WTC11 (cell line): Measurements from ENCODE around the gene MCEMP1.

Experiments
- CBFB ChIP-seq: sonication (generic); formaldehyde crosslinking; IDR thresholded peaks from 2 replicates; pipeline ENCODE4 v1.8.1; 2022; ENCODE audit warnings: mild to moderate bottlenecking, low read depth, missing genetic modification reagents
- SP1 ChIP-seq: sonication (generic); formaldehyde crosslinking; conservative IDR thresholded peaks from 2 replicates; pipeline ENCODE4 v1.8.1; 2022; ENCODE audit warnings: missing genetic modification reagents
- TF ChIP-seq, protein P1 (sequence below): fragments of 200-600 bp; IDR thresholded peaks from 2 replicates; pipeline ENCODE4 v1.8.0; 2022; ENCODE audit warnings: antibody characterized with exemption

DNA sequence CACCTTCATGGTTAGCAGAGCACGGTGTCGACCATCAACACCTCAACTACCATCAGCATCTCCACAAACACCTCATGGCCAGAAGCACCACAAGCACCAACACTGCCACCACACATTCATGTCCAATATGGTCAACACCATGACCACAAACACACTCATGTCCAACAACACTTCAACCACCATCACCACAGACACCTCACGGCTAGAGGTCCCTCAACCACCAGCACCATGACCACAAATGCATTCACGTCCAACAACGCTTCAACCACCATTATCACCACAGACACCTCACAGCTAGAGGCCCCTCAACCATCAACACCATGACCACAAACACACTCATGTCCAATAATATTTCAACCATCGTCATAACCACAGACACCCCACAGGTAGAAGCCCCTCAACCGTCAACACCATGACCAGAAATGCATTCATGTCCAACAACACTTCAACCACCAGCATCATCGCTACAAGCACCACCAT lies 13.9 kb downstream of the MCEMP1 start:
- no peak for TF ChIP-seq CBFB (CRISPR knock-in tag)
- TF ChIP-seq SP1 (CRISPR knock-in tag): no peak
- TF ChIP-seq, protein P1, sequence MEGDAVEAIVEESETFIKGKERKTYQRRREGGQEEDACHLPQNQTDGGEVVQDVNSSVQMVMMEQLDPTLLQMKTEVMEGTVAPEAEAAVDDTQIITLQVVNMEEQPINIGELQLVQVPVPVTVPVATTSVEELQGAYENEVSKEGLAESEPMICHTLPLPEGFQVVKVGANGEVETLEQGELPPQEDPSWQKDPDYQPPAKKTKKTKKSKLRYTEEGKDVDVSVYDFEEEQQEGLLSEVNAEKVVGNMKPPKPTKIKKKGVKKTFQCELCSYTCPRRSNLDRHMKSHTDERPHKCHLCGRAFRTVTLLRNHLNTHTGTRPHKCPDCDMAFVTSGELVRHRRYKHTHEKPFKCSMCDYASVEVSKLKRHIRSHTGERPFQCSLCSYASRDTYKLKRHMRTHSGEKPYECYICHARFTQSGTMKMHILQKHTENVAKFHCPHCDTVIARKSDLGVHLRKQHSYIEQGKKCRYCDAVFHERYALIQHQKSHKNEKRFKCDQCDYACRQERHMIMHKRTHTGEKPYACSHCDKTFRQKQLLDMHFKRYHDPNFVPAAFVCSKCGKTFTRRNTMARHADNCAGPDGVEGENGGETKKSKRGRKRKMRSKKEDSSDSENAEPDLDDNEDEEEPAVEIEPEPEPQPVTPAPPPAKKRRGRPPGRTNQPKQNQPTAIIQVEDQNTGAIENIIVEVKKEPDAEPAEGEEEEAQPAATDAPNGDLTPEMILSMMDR: no peak
